ENCODE results near the gene DENND6B.

DENND6B gene

GRCh38 chr22:50272044-50272802 is 54.6 kb downstream of the DENND6B start:
- H3K4me3 ChIP-seq (replicated peaks in 1 of 2; ENCODE audit: low read depth in 2 of 2, low read length in 2 of 2) = no peak overlapping the region
- DNase-seq (ENCODE audit: low read depth in 2 of 2) = no peak
- TF ChIP-seq CTCF (IDR thresholded peaks at IDR 0.05; ENCODE audit: low read depth, low read length) = no peak

DNA sequence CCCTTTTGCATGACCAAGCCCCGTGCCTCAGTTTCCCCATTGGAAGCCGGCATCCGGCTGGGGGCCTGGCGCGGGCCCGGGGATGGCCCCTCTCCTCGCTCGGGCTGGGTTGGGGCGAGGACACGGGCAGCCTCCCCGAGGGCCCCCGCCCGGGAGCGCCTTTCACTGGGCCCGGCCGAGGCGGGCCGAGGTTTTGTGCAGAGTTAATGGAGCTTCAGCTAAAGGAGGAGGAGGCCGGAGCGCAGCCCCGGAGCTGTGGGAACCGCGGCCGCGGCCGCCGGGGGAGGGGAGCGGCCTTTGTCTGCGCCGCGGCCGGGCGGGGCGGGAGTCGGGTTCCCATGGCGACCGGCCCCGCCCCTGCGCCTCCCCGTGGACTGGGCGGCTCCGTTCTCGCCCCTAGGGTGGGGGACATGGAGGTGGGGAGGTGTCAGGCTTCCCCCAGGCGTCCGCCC is 55.3 kb downstream of the DENND6B start:
- peak; percentile 56 to 71 for DNase-seq (ENCODE audit: low read depth in 2 of 2)
- H3K4me3 ChIP-seq (replicated peaks in 1 of 2; ENCODE audit: low read depth in 2 of 2, low read length in 2 of 2) = peak overlapping the region; percentile 34 to 47
- no peak for TF ChIP-seq CTCF (IDR thresholded peaks at IDR 0.05; ENCODE audit: low read depth, low read length)

- peak overlapping the region; percentile 47 to 57 for H3K4me3 ChIP-seq (replicated peaks in 1 of 2; ENCODE audit: low read depth in 2 of 2, low read length in 2 of 2)
- peak; percentile 72 to 73 for DNase-seq (ENCODE audit: low read depth in 2 of 2)
- no peak for TF ChIP-seq CTCF (IDR thresholded peaks at IDR 0.05; ENCODE audit: low read depth, low read length)
Observed at GRCh38 chr22:50270666-50271394, 56.0 kb downstream of the DENND6B start.

- peak; percentile 32 to 61 for DNase-seq (ENCODE audit: low read depth in 2 of 2)
- peak within 1 kb of the TSS; percentile 47 to 57 for H3K4me3 ChIP-seq (replicated peaks in 1 of 2; ENCODE audit: low read depth in 2 of 2, low read length in 2 of 2)
- no peak for TF ChIP-seq CTCF (IDR thresholded peaks at IDR 0.05; ENCODE audit: low read depth, low read length)
Observed at GRCh38 chr22:50269970-50270665, 56.7 kb downstream of the DENND6B start, which contains the start of gene MAPK11. Gene MAPK11 (minus strand): TSS chr22:50270380. CDS start chr22:50270292, 88 bp downstream.

DNA sequence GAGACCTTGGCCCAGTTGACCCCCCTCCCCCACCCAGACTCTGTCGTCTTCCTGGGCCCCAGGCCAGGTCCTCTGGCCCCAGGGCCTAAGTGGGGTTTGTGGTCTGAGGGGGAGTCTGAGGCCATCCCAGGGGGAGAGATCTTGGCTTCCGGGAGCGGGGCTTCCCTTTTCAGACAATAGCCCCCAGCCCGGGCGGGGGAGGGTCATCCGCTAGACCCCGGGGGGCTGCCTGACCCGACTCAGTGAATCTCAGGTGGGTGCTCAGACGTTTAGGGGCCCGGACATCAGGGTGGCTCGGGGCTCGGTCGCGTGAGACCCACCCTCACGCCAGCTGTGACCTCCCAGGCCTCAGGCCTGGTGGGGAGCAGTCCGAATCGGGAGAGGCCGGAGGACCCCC is 57.2 kb downstream of the DENND6B start:
- no peak for TF ChIP-seq CTCF (IDR thresholded peaks at IDR 0.05; ENCODE audit: low read depth, low read length)
- peak overlapping the region; percentile 25 to 57 for H3K4me3 ChIP-seq (replicated peaks in 1 of 2; ENCODE audit: low read depth in 2 of 2, low read length in 2 of 2)

DNA sequence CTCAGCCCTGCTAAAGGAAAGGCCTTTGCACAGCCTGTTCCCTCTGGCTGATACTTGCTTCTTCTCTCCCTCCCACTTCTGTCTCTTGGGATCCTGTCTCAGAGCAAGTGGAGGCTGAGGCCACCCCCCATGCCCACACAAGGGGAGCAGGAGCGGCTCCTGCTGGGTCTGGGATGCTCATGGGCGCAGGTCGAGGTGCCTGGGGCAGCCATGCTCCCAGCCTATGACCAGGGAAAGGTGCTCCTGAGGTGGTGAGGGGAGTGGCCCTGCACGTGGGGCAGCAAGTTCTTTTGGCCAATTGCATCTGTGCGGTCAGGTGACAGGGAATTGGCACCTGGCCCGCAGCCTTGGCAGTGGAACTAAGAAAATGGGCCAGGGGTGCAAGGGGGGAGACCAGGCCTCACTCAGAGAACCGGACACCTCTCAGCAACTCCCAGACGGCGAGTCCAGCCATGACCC is 58.1 kb downstream of the DENND6B start:
- TF ChIP-seq CTCF (IDR thresholded peaks at IDR 0.05; ENCODE audit: low read depth, low read length) = no peak
- H3K4me3 ChIP-seq (replicated peaks in 1 of 2; ENCODE audit: low read depth in 2 of 2, low read length in 2 of 2) = no peak overlapping the region
- DNase-seq (ENCODE audit: low read depth in 2 of 2) = peak in 1 of 2 donors; percentile 37

More for the DNA sequence above, 57.2 kb downstream of the DENND6B start:
- DNase-seq (ENCODE audit: low read depth in 2 of 2) = no peak

Data from cardiac fibroblast (primary cell).